Liver (tissue), 3 donors: ENCODE data around the gene DHRS4.

Experiments used
- CTCF ChIP-seq: fragments of 150-350 bp; IDR thresholded peaks from 2 replicates; pipeline ENCODE4 v1.5.1; 2017; ENCODE audit warnings: improper control_type of control experiment, low read depth, low read length; ENCODE audit not compliant: missing input control
- EGR1 ChIP-seq, 2 donors: IDR thresholded peaks; 2 replicates each; pipeline ENCODE4 v1.6.1; 2016 to 2018; ENCODE audit warnings: antibody characterized with exemption in 2 of 2, low read depth in 2 of 2
- GABPA ChIP-seq, 2 donors: IDR thresholded peaks in 1 of 2; conservative IDR thresholded peaks in 1 of 2; 2 replicates each; pipeline ENCODE4 v1.6.1; 2016; ENCODE audit warnings: antibody characterized with exemption in 2 of 2, mild to moderate bottlenecking in 1 of 2, moderate library complexity in 1 of 2
- JUND ChIP-seq, 2 donors: IDR thresholded peaks; 2 replicates each; pipeline ENCODE4 v1.6.1; 2016; ENCODE audit warnings: antibody characterized with exemption in 2 of 2
- MAX ChIP-seq: IDR thresholded peaks from 2 replicates; pipeline ENCODE4 v1.6.1; 2016; ENCODE audit warnings: antibody characterized with exemption
- NR2F2 ChIP-seq: IDR thresholded peaks from 2 replicates; pipeline ENCODE4 v1.6.1; 2016; ENCODE audit warnings: antibody characterized with exemption
- REST ChIP-seq: IDR thresholded peaks from 2 replicates; pipeline ENCODE4 v1.6.1; 2016; ENCODE audit warnings: antibody characterized with exemption, mild to moderate bottlenecking
- RXRA ChIP-seq, 2 donors: IDR thresholded peaks; 2 replicates each; pipeline ENCODE4 v1.6.1; 2017 to 2018; ENCODE audit warnings: antibody characterized with exemption in 2 of 2, mild to moderate bottlenecking in 1 of 2
- SP1 ChIP-seq: IDR thresholded peaks from 2 replicates; pipeline ENCODE4 v1.6.1; 2018; ENCODE audit warnings: antibody characterized with exemption, mild to moderate bottlenecking
- TAF1 ChIP-seq: conservative IDR thresholded peaks from 2 replicates; pipeline ENCODE4 v1.6.1; 2016; ENCODE audit warnings: antibody characterized with exemption, mild to moderate bottlenecking
- YY1 ChIP-seq: IDR thresholded peaks from 2 replicates; pipeline ENCODE4 v1.6.1; 2016; ENCODE audit warnings: antibody characterized with exemption, mild to moderate bottlenecking
- donor health status: healthy.
- donor health status: healthy.

DNA sequence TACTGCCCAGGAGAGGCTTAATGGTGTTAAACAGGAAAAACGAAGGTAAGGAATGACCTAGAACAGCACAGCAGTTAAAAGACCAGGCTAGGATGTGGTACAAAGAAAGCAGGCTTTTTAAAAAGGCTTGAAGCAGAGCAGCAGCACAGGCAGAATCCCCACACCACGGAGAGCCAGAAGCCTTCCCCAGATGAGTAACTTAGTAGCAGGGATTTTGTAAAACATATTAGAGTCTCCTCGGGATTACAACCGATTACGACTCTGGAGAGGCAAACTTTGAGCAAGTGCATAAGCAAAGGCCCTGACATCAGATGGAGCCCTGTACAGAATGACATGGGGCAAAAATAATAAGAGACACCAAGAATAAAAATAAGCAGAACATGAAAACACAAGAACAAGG lies 37.1 kb upstream of the DHRS4 start:
- TF ChIP-seq TAF1, result no peak
- no peak for TF ChIP-seq CTCF
- no peak for TF ChIP-seq RXRA (IDR thresholded peaks at IDR 0.05)
- no peak for TF ChIP-seq YY1
- TF ChIP-seq REST, result no peak
- no peak for TF ChIP-seq EGR1 (IDR thresholded peaks at IDR 0.05; ENCODE audit: low read depth in 2 of 2)
- no peak for TF ChIP-seq GABPA (IDR thresholded peaks at IDR 0.05 in 1 of 2, conservative IDR thresholded peaks at IDR 0.05 in 1 of 2)
- no peak for TF ChIP-seq MAX
- no peak for TF ChIP-seq SP1
- no peak for TF ChIP-seq NR2F2
- TF ChIP-seq JUND (IDR thresholded peaks at IDR 0.05), result no peak
